B cell (primary cell): Measurements from ENCODE around the gene NDUFAB1. TPM values are rescaled to one million over a fixed set of nuclear protein-coding genes. Genes with fewer than 3 reads are reported as not detected.

Experiments
- ATAC-seq: fragments of 200-7000 bp; cut with Tn5 transposase; one replicate; pipeline ENCODE4 v1.10.0; 2021; ENCODE audit warnings: low read depth, mild to moderate bottlenecking, moderate number of reproducible peaks, moderate library complexity
- CTCF ChIA-PET: fragments of 350-600 bp; sonication (Branson Sonifier 250); formaldehyde crosslinking; loops from one replicate; lab custom pipeline; 2021; ENCODE audit warnings: antibody characterized with exemption, inconsistent platforms; lab: Charles Lee
- POLR2A ChIA-PET: fragments of 350-600 bp; sonication (Branson Sonifier 250); formaldehyde crosslinking; loops from one replicate; lab custom pipeline; 2021; ENCODE audit warnings: antibody characterized with exemption; lab: Charles Lee
- DNase-seq: peaks from one replicate; pipeline ENCODE4 v3.0.0; 2013
- H2AFZ ChIP-seq: 2 replicates; pipeline ENCODE4 v1.6.1; 2012; ENCODE audit warnings: mild to moderate bottlenecking, low read depth, low read length; ENCODE audit not compliant: insufficient read depth, poor library complexity, severe bottlenecking
- H3K27ac ChIP-seq, 2 donors: 1 replicate in 1 of 2; 2 replicates in 1 of 2; pipeline ENCODE4 v1.5.1; 2012 to 2013; ENCODE audit warnings: low read length in 2 of 2, mild to moderate bottlenecking in 2 of 2, moderate library complexity in 1 of 2
- H3K27me3 ChIP-seq, 4 experiments: fragments of 200-600 bp in 1 of 4; sonication (generic) in 1 of 4; replicated peaks in 1 of 4; 1 replicate in 2 of 4; 2 replicates in 2 of 4; pipeline versions ENCODE4 v1.6.1 to v1.7.0; 2013 to 2016; ENCODE audit warnings: low read length in 3 of 4, mild to moderate bottlenecking in 2 of 4, mixed read lengths in 1 of 4, moderate library complexity in 1 of 4; ENCODE audit not compliant: insufficient read depth in 4 of 4, control insufficient read depth in 3 of 4; ENCODE audit errors: control extremely low read depth in 1 of 4
- H3K36me3 ChIP-seq, 2 experiments: replicated peaks in 1 of 2; 1 replicate in 1 of 2; 2 replicates in 1 of 2; pipeline versions ENCODE4 v1.6.1 to v1.7.1; 2013; ENCODE audit warnings: low read length in 1 of 2; ENCODE audit not compliant: insufficient read depth in 2 of 2, control insufficient read depth in 1 of 2; ENCODE audit errors: control extremely low read depth in 1 of 2, extremely low read depth in 1 of 2
- H3K4me1 ChIP-seq, 2 donors: fragments of 200-600 bp in 1 of 2; sonication (generic) in 1 of 2; 1 replicate in 1 of 2; 2 replicates in 1 of 2; pipeline versions ENCODE4 v1.5.1 to v1.6.1; 2013 to 2017; ENCODE audit warnings: low read length in 2 of 2; ENCODE audit not compliant: control insufficient read depth in 2 of 2, insufficient read depth in 2 of 2
- H3K4me2 ChIP-seq: replicated peaks from 2 replicates; pipeline ENCODE3; 2012; ENCODE audit warnings: mild to moderate bottlenecking, low read depth, low read length; ENCODE audit not compliant: poor library complexity, severe bottlenecking
- H3K4me3 ChIP-seq, 5 experiments: fragments of 200-600 bp in 1 of 5; sonication (generic) in 1 of 5; 1 replicate in 3 of 5; 2 replicates in 2 of 5; pipeline versions ENCODE4 v1.5.1 to v1.7.0; 2011 to 2016; ENCODE audit warnings: low read length in 4 of 5, mild to moderate bottlenecking in 4 of 5, low read depth in 2 of 5, control low read depth in 1 of 5, moderate library complexity in 1 of 5; ENCODE audit not compliant: insufficient read depth in 1 of 5; ENCODE audit errors: control extremely low read depth in 1 of 5, extremely low read depth in 1 of 5
- H3K79me2 ChIP-seq: fragments of 200-600 bp; sonication (generic); one replicate; pipeline ENCODE4 v1.6.0; 2016; ENCODE audit warnings: low read length; ENCODE audit not compliant: control insufficient read depth, insufficient read depth
- H3K9ac ChIP-seq: fragments of 200-600 bp; sonication (generic); 2 replicates; pipeline ENCODE4 v1.6.1; 2017; ENCODE audit warnings: mild to moderate bottlenecking, low read length, moderate library complexity
- H3K9me3 ChIP-seq, 3 donors: one replicate each; pipeline versions ENCODE4 v1.6.1 to v1.7.1; 2013; ENCODE audit warnings: low read length in 2 of 3; ENCODE audit not compliant: control insufficient read depth in 2 of 3, insufficient read depth in 1 of 3; ENCODE audit errors: control extremely low read depth in 1 of 3
- H4K20me1 ChIP-seq: 2 replicates; pipeline ENCODE4 v1.6.0; 2012; ENCODE audit warnings: mild to moderate bottlenecking, low read length; ENCODE audit not compliant: insufficient read depth, control insufficient read depth, poor library complexity, severe bottlenecking
- H3K27ac Mint-ChIP-seq: one replicate; pipeline ENCODE4 v1.8.0; 2021; ENCODE audit warnings: mixed read lengths
- H3K27me3 Mint-ChIP-seq: one replicate; pipeline ENCODE4 v1.8.0; 2021; ENCODE audit warnings: mixed read lengths
- H3K4me1 Mint-ChIP-seq: one replicate; pipeline ENCODE4 v1.8.0; 2021; ENCODE audit warnings: mixed read lengths
- H3K4me3 Mint-ChIP-seq: one replicate; pipeline ENCODE4 v1.8.0; 2021; ENCODE audit warnings: mixed read lengths
- H3K9me3 Mint-ChIP-seq: one replicate; pipeline ENCODE4 v1.8.0; 2022; ENCODE audit warnings: mixed read lengths; ENCODE audit not compliant: insufficient read depth
- CTCF ChIP-seq: fragments of 200-600 bp; IDR thresholded peaks from one replicate; pipeline ENCODE4 v1.8.0; 2022; ENCODE audit warnings: antibody characterized with exemption, mild to moderate bottlenecking
- EZH2 ChIP-seq: IDR thresholded peaks from 2 replicates; pipeline ENCODE4 v1.6.1; 2012; ENCODE audit warnings: borderline replicate concordance, low read depth, mild to moderate bottlenecking, moderate library complexity, low read length; ENCODE audit not compliant: insufficient read depth, poor library complexity, severe bottlenecking
- WGBS: methylation state at CpG from one replicate; pipeline ENCODE4 v1.1.5; 2013; ENCODE audit warnings: missing lambda C conversion rate; ENCODE audit not compliant: insufficient coverage; 5-methylcytosine and 5-hydroxymethylcytosine counted together
- intact Hi-C: fragments of 100-400 bp; cut with micrococcal nuclease; formaldehyde crosslinking; loops from one replicate; pipeline ENCODE4 v1.10.0; 2022
- polyA plus RNA-seq: library from polyadenylated mRNA; depleted of rRNA; stranded (reverse); fragments of >200 nt; gene quantifications from 2 replicates; pipeline ENCODE4 v1.2.3, GENCODE V29; 2012
- total RNA-seq, 2 donors: library from RNA; stranded (reverse); fragments of 120-200 nt in 1 of 2; gene quantifications; 1 replicate in 1 of 2; 2 replicates in 1 of 2; pipeline versions ENCODE4 v1.2.3 to v1.2.4, GENCODE V29; 2013 to 2022

NDUFAB1 gene
- total and polyA plus RNA-seq, 2 donors (not counting 1 experiment from before 2014, with no cell fraction given) = 33.6 to 39.3 TPM

- peak within 1 kb of the TSS; percentile 89 to 100 (median 96) for H3K4me3 ChIP-seq
- ATAC-seq = peak; percentile 95
- H3K9ac ChIP-seq = peak within 1 kb of the TSS; percentile 97
- WGBS = 0% methylated on average over 54 of the region's 64 CpGs
- H4K20me1 ChIP-seq = no peaks in the 10 kb centered on the region
- intact Hi-C loops = loop anchor here (1.0 kb wide), 4 partner anchors 37 to 189 kb away; partner anchors contain the start of genes EARS2, NDUFAB1, PLK1 and UBFD1
- H2AFZ ChIP-seq = peak within 1 kb of the TSS; percentile 92
- Mint-ChIP-seq H3K4me3 (peak within 1 kb of the TSS; percentile 99), H3K4me1 (peaks cover 36% of the 10 kb centered on the region), H3K27me3 (no peaks in the 10 kb centered on the region), H3K27ac (peak within 1 kb of the TSS; percentile 98), H3K9me3 (no peaks in the 10 kb centered on the region)
- TF ChIP-seq CTCF = no peak
- no peak for TF ChIP-seq EZH2
- peaks cover 6 to 18% of the 10 kb centered on the region in 2 experiments for H3K36me3 ChIP-seq
- ChIA-PET POLR2A (interaction anchor here (0.5 kb wide), 1 partner anchor 163 kb away, joined by 5 read pairs; no protein-coding TSS in a partner anchor), CTCF (interaction anchor here (1.2 to 1.5 kb wide), 2 partner anchors 44 to 84 kb away, joined by 5 read pairs; partner anchors contain the start of genes NDUFAB1 and UBFD1)
- peak within 1 kb of the TSS; percentile 85 for H3K4me2 ChIP-seq
- H3K27ac ChIP-seq = peak within 1 kb of the TSS; percentile 80 to 84
- H3K9me3 ChIP-seq = no peaks in the 10 kb centered on the region
- peaks cover 13 to 20% of the 10 kb centered on the region in 2 donors for H3K4me1 ChIP-seq
- no peaks in the 10 kb centered on the region for H3K27me3 ChIP-seq
- DNase-seq = peak; percentile 91
- peaks cover 52% of the 10 kb centered on the region for H3K79me2 ChIP-seq
Observed at GRCh38 chr16:23640931-23641765, 45.0 kb upstream of the NDUFAB1 start, which contains the start of the genes DCTN5 and PALB2. DCTN5 (plus strand) TSS chr16:23641466; CDS start chr16:23641543, 77 bp downstream. PALB2 (minus strand) TSS chr16:23641310; CDS start chr16:23641157, 153 bp downstream.
